ENCODE results near the gene PSG3. TPM values are rescaled to one million over a fixed set of nuclear protein-coding genes. Genes with fewer than 3 reads are reported as not detected.

The PSG3 gene
- not detected for total RNA-seq

GRCh38 chr19:42740381-42740780, at the start of gene PSG3:
TSS of gene PSG3 (minus strand) at chr19:42740481. CDS start at chr19:42740384, 97 bp downstream.

Other genes starting within 250 kb of the PSG3 start
- gene CEACAM1, start 212.0 kb downstream of the PSG3 start, total RNA-seq: 10 to 100 TPM in 1 of 2 donors, 1 to 10 TPM in 1; 9.3 to 19.3 TPM
- not detected for gene CEACAM8, start 145.6 kb downstream of the PSG3 start, total RNA-seq
- not detected for gene PSG8, start 25.2 kb upstream of the PSG3 start, total RNA-seq
- not detected for gene PSG1, start 139.2 kb upstream of the PSG3 start, total RNA-seq
- gene PSG6, start 177.4 kb upstream of the PSG3 start, total RNA-seq: not detected
- not detected for gene PSG7, start 196.7 kb upstream of the PSG3 start, total RNA-seq

Data from melanocyte of skin (primary cell).